Left ventricle myocardium inferior (tissue), 1 donor: Measurements from ENCODE around the gene AKR1C3. TPM values are rescaled to one million over a fixed set of nuclear protein-coding genes. Genes with fewer than 3 reads are reported as not detected.

ENCODE experiments used
- DNase-seq: peaks from one replicate; pipeline ENCODE4 v3.0.0-alpha.2; 2020
- H3K27ac ChIP-seq: fragments of 200-600 bp; replicated peaks from 2 replicates; pipeline ENCODE4 v1.8.0; 2021
- H3K27me3 ChIP-seq: fragments of 200-600 bp; 2 replicates; pipeline ENCODE4 v1.8.0; 2021; ENCODE audit warnings: low read depth
- H3K36me3 ChIP-seq: fragments of 200-600 bp; 2 replicates; pipeline ENCODE4 v1.8.0; 2021
- H3K4me1 ChIP-seq: fragments of 200-600 bp; 2 replicates; pipeline ENCODE4 v1.8.0; 2021
- H3K4me3 ChIP-seq: fragments of 200-600 bp; 2 replicates; pipeline ENCODE4 v1.8.0; 2021; ENCODE audit warnings: mild to moderate bottlenecking, moderate library complexity
- H3K9me3 ChIP-seq: fragments of 200-600 bp; replicated peaks from 2 replicates; pipeline ENCODE4 v1.8.0; 2021
- intact Hi-C: fragments of 100-400 bp; cut with micrococcal nuclease; formaldehyde crosslinking; loops from one replicate; pipeline ENCODE4 v1.11.0; 2022
- total RNA-seq: library from RNA; stranded (reverse); fragmentation: NEBNext Ultra II Directional; extraction: Animal tissue kit (Norgen Biotek cat#: 25700); gene quantifications from one replicate; pipeline ENCODE4 v1.2.1, GENCODE V29; 2021
- TF ChIP-seq, protein P1 (sequence below): fragments of 200-600 bp; IDR thresholded peaks from 2 replicates; pipeline ENCODE4 v1.8.0; 2021; ENCODE audit warnings: antibody characterized with exemption, mild to moderate bottlenecking, borderline replicate concordance
- donor health status: DM: no; HTN: yes; CAD: no; lungs with severe emphysema.

The AKR1C3 gene
- total RNA-seq, 1 donor from 2014 or later: 27.1 TPM

DNA sequence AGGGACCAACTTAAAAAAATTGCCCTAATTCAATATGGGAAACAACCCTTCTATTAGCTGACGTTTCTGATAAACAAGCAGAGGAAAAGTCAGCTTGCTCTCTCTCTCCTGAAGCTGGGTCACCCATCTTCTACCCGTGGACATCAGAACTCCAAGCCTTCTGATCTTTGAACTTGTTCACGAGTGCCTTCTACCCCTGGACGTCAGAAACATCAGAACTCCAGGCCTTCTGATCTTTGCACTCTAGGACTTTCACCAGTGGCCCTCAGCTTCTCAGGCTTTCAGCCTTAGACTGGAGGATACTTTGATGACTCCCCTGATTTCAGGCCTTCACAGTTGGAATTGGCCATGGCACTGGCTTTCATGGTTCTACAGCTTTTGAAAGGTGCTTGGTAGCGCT, 48.9 kb downstream of the AKR1C3 start:
- Histone ChIP-seq H3K27ac (no peak overlapping the region), H3K4me3 (no peak overlapping the region), H3K27me3 (no peaks in the 10 kb centered on the region), H3K4me1 (no peaks in the 10 kb centered on the region), H3K36me3 (no peaks in the 10 kb centered on the region), H3K9me3 (peaks cover 19% of the 10 kb centered on the region)
- intact Hi-C loops: no loop called here
- TF ChIP-seq, protein P1, sequence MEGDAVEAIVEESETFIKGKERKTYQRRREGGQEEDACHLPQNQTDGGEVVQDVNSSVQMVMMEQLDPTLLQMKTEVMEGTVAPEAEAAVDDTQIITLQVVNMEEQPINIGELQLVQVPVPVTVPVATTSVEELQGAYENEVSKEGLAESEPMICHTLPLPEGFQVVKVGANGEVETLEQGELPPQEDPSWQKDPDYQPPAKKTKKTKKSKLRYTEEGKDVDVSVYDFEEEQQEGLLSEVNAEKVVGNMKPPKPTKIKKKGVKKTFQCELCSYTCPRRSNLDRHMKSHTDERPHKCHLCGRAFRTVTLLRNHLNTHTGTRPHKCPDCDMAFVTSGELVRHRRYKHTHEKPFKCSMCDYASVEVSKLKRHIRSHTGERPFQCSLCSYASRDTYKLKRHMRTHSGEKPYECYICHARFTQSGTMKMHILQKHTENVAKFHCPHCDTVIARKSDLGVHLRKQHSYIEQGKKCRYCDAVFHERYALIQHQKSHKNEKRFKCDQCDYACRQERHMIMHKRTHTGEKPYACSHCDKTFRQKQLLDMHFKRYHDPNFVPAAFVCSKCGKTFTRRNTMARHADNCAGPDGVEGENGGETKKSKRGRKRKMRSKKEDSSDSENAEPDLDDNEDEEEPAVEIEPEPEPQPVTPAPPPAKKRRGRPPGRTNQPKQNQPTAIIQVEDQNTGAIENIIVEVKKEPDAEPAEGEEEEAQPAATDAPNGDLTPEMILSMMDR: no peak
- no peak for DNase-seq

GRCh38 chr10:5146920-5147254, 52.7 kb downstream of the AKR1C3 start:
- H3K4me1 ChIP-seq: no peaks in the 10 kb centered on the region
- no peak overlapping the region for H3K4me3 ChIP-seq
- TF ChIP-seq, protein P1: no peak
- no peaks in the 10 kb centered on the region for H3K27me3 ChIP-seq
- no peak for DNase-seq
- H3K9me3 ChIP-seq: peaks cover 31% of the 10 kb centered on the region
- intact Hi-C loops: no loop called here
- H3K27ac ChIP-seq: no peak overlapping the region
- no peaks in the 10 kb centered on the region for H3K36me3 ChIP-seq

DNA sequence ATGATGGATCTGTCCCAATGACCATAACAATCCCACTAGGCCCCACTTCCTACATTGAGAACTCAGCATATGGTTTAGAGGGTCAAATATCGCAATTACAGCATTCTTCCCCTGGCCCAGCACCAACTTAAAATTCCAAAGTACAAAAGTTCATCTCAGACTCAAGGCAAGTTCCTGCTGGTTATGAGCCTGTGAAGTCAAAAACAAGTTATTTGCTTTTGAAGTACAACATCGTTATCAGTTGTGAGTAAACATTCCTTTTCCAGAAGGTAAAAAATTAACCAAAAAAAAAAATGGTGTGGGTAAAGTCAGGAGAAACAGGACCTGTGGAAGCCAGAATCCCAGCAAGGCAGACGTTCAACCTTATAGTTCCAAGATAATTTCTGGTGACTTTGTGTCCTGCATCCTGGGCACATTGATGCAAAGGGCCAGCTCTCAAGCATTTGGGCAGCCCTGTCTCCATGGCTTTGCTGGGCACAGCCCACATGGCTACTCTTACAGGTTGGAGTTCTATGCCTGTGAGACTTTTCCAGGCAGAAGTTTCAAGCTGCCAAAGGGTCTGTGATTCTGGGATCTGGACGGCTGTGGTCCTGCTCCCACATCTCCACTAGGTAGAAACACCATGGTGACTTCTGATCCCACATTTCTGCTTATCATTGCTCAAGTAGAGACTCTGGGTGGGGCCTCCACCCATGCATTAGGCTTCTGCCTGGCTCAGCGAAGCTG, 53.2 kb downstream of the AKR1C3 start:
- Histone ChIP-seq H3K9me3 (peaks cover 31% of the 10 kb centered on the region), H3K4me3 (no peak overlapping the region), H3K27ac (no peak overlapping the region), H3K4me1 (no peaks in the 10 kb centered on the region), H3K27me3 (no peaks in the 10 kb centered on the region), H3K36me3 (no peaks in the 10 kb centered on the region)
- TF ChIP-seq, protein P1: no peak
- intact Hi-C loops: no loop called here
- DNase-seq: no peak

GRCh38 chr10:5147981-5148677, 53.9 kb downstream of the AKR1C3 start:
- DNase-seq: no peak
- Histone ChIP-seq H3K27me3 (no peaks in the 10 kb centered on the region), H3K4me3 (no peak overlapping the region), H3K9me3 (peaks cover 31% of the 10 kb centered on the region), H3K4me1 (no peaks in the 10 kb centered on the region), H3K36me3 (no peaks in the 10 kb centered on the region), H3K27ac (no peak overlapping the region)
- intact Hi-C loops: no loop called here
- TF ChIP-seq, protein P1: no peak

GRCh38 chr10:5148678-5149032, 54.4 kb downstream of the AKR1C3 start:
- H3K27me3 ChIP-seq: no peaks in the 10 kb centered on the region
- no peak for DNase-seq
- H3K4me3 ChIP-seq: no peak overlapping the region
- no peaks in the 10 kb centered on the region for H3K36me3 ChIP-seq
- no peaks in the 10 kb centered on the region for H3K4me1 ChIP-seq
- H3K9me3 ChIP-seq: peaks cover 28% of the 10 kb centered on the region
- TF ChIP-seq, protein P1: no peak
- no peak overlapping the region for H3K27ac ChIP-seq
- intact Hi-C loops: no loop called here
